GM21619 (cell line): ENCODE results near the gene TSC22D2.

Experiments used
- ATAC-seq: cut with Tn5 transposase; IDR thresholded peaks from one replicate; pipeline ENCODE4 v1.9.1; 2021; ENCODE audit not compliant: unreplicated experiment

The TSC22D2 gene

GRCh38 chr3:150384296-150385212 is 23.5 kb upstream of the TSC22D2 start:
- peak; percentile 98 for ATAC-seq

GRCh38 chr3:150385296-150386242 is 22.5 kb upstream of the TSC22D2 start:
- peak; percentile 39 for ATAC-seq

GRCh38 chr3:150388498-150389418 is 19.3 kb upstream of the TSC22D2 start:
- ATAC-seq: no peak

GRCh38 chr3:150390087-150390486 is 18.0 kb upstream of the TSC22D2 start:
- ATAC-seq: no peak

- no peak for ATAC-seq
Measured at GRCh38 chr3:150391161-150391560, 16.9 kb upstream of the TSC22D2 start.

GRCh38 chr3:150393745-150394144 is 14.4 kb upstream of the TSC22D2 start:
- ATAC-seq: no peak

GRCh38 chr3:150394606-150395005 is 13.5 kb upstream of the TSC22D2 start:
- no peak for ATAC-seq

- ATAC-seq: no peak
Measured at GRCh38 chr3:150396491-150396890, 11.6 kb upstream of the TSC22D2 start.

GRCh38 chr3:150396956-150397550 is 11.0 kb upstream of the TSC22D2 start:
- ATAC-seq: no peak

GRCh38 chr3:150399060-150399459 is 9.0 kb upstream of the TSC22D2 start:
- no peak for ATAC-seq

- no peak for ATAC-seq
Measured at GRCh38 chr3:150401285-150401684, 6.8 kb upstream of the TSC22D2 start.

- no peak for ATAC-seq
Measured at GRCh38 chr3:150402217-150402616, 5.9 kb upstream of the TSC22D2 start.

- ATAC-seq: no peak
Measured at GRCh38 chr3:150404023-150404422, 4.1 kb upstream of the TSC22D2 start.

GRCh38 chr3:150407051-150407807 is 869 bp upstream of the TSC22D2 start:
- no peak for ATAC-seq

GRCh38 chr3:150407808-150408220 is 284 bp upstream of the TSC22D2 start:
- ATAC-seq: peak; percentile 4

GRCh38 chr3:150409125-150409511 is 1.0 kb downstream of the TSC22D2 start:
- no peak for ATAC-seq

GRCh38 chr3:150409512-150410310 is 1.6 kb downstream of the TSC22D2 start:
- ATAC-seq: peak; percentile 25

- ATAC-seq: peak; percentile 2
Measured at GRCh38 chr3:150410311-150411105, 2.4 kb downstream of the TSC22D2 start.
